Vagina (tissue), 2 donors: Measurements from ENCODE around the gene HBG2.

Experiments used
- POLR2A ChIP-seq, 2 donors: fragments of 450-650 bp; IDR thresholded peaks; one replicate each; pipeline ENCODE4 v1.6.1; 2017; ENCODE audit warnings: antibody characterized with exemption in 2 of 2, mild to moderate bottlenecking in 2 of 2, moderate library complexity in 2 of 2
- POLR2AphosphoS5 ChIP-seq, 2 donors: sonication (generic); formaldehyde crosslinking; IDR thresholded peaks; one replicate each; pipeline ENCODE4 v1.9.0; 2017; ENCODE audit warnings: antibody characterized with exemption in 2 of 2, mild to moderate bottlenecking in 2 of 2, low read depth in 1 of 2; ENCODE audit not compliant: insufficient read depth in 1 of 2
- TF ChIP-seq, protein P1 (sequence below), 3 experiments: fragments of 450-650 bp in 2 of 3; fragments of 200-600 bp in 1 of 3; sonication (generic) in 1 of 3; IDR thresholded peaks; one replicate each; pipeline ENCODE4 v1.5.1; 2017 to 2019; ENCODE audit warnings: antibody characterized with exemption in 3 of 3, mild to moderate bottlenecking in 2 of 3, moderate library complexity in 2 of 3

DNA sequence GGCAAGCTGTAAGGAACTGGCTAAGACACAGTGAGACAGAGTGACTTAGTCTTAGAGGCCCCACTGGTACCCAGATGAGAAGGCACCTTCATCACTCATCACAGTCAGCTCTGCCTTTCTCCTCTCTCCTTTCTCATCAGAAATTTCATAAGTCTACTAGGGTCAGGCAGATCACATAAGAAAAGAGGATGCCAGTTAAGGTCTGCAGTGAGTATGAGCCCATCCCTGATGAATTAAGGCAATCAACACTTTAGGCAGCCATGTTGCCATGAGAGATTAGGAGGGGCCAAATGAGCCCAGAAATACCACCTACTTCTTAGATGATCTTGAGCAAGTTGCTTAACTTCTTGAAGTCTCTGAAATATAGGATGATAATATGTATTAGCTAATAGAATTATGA lies 27.0 kb upstream of the HBG2 start:
- TF ChIP-seq, protein P1, sequence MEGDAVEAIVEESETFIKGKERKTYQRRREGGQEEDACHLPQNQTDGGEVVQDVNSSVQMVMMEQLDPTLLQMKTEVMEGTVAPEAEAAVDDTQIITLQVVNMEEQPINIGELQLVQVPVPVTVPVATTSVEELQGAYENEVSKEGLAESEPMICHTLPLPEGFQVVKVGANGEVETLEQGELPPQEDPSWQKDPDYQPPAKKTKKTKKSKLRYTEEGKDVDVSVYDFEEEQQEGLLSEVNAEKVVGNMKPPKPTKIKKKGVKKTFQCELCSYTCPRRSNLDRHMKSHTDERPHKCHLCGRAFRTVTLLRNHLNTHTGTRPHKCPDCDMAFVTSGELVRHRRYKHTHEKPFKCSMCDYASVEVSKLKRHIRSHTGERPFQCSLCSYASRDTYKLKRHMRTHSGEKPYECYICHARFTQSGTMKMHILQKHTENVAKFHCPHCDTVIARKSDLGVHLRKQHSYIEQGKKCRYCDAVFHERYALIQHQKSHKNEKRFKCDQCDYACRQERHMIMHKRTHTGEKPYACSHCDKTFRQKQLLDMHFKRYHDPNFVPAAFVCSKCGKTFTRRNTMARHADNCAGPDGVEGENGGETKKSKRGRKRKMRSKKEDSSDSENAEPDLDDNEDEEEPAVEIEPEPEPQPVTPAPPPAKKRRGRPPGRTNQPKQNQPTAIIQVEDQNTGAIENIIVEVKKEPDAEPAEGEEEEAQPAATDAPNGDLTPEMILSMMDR (IDR thresholded peaks at IDR 0.05), result no peak
- TF ChIP-seq POLR2AphosphoS5 (IDR thresholded peaks at IDR 0.05; ENCODE audit: insufficient read depth in 1 of 2, low read depth in 1 of 2) (no peak), POLR2A (IDR thresholded peaks at IDR 0.05) (no peak)
